Stimulated activated CD4-positive, alpha-beta T cell treated with anti-CD3 and anti-CD28 coated beads, Interleukin-1b, Interleukin-23, amount 100 ng/mL, for 1 hour (primary cell): ENCODE measurements around the gene CARMIL3.

Source experiments
- DNase-seq, 2 donors: peaks; one replicate each; pipeline ENCODE4 v3.0.0-alpha.2; 2020; ENCODE audit warnings: low read depth in 2 of 2

Gene CARMIL3

GRCh38 chr14:24078146-24078545 is 26.3 kb downstream of the CARMIL3 start:
- DNase-seq, result no peak

- DNase-seq, result no peak
These were observed 27.8 kb downstream of the CARMIL3 start for GRCh38 chr14:24079491-24080141.

- DNase-seq, result no peak
These were observed 28.3 kb downstream of the CARMIL3 start for GRCh38 chr14:24080142-24080530.

- peak; percentile 9 to 39 for DNase-seq
These were observed 29.3 kb downstream of the CARMIL3 start for GRCh38 chr14:24080888-24081738.

- no peak for DNase-seq
These were observed 30.0 kb downstream of the CARMIL3 start for GRCh38 chr14:24081739-24082211.

- no peak for DNase-seq
These were observed 30.7 kb downstream of the CARMIL3 start for GRCh38 chr14:24082411-24083080.

GRCh38 chr14:24083462-24083861 is 31.7 kb downstream of the CARMIL3 start:
- DNase-seq, result no peak

GRCh38 chr14:24084440-24084839 is 32.6 kb downstream of the CARMIL3 start:
- no peak for DNase-seq

GRCh38 chr14:24085215-24085614 is 33.4 kb downstream of the CARMIL3 start:
- no peak for DNase-seq

GRCh38 chr14:24086193-24086955 is 34.6 kb downstream of the CARMIL3 start:
- DNase-seq, result no peak

- DNase-seq, result no peak
These were observed 35.2 kb downstream of the CARMIL3 start for GRCh38 chr14:24087004-24087403.

- DNase-seq, result no peak
These were observed 36.3 kb downstream of the CARMIL3 start for GRCh38 chr14:24088095-24088494.

GRCh38 chr14:24089890-24090289 is 38.1 kb downstream of the CARMIL3 start:
- no peak for DNase-seq

- no peak for DNase-seq
These were observed 40.3 kb downstream of the CARMIL3 start for GRCh38 chr14:24092110-24092504.

GRCh38 chr14:24092505-24093206 is 40.8 kb downstream of the CARMIL3 start:
- no peak for DNase-seq

GRCh38 chr14:24093207-24093900 is 41.5 kb downstream of the CARMIL3 start:
- no peak for DNase-seq

- DNase-seq, result peak in 1 of 2 donors; percentile 82
These were observed 42.4 kb downstream of the CARMIL3 start, which contains the start of gene PCK2 for GRCh38 chr14:24093901-24094840. PCK2 (plus strand) TSS chr14:24094311; CDS start chr14:24094406, 95 bp downstream.

- DNase-seq, result no peak
These were observed 43.0 kb downstream of the CARMIL3 start for GRCh38 chr14:24094841-24095270.
